Fibroblast of pulmonary artery (primary cell): ENCODE measurements around the gene CCR5AS.

Experiments
- DNase-seq: peaks from one replicate; pipeline ENCODE4 v3.0.0-alpha.2; 2010; ENCODE audit warnings: low read depth
- H3K4me3 ChIP-seq: replicated peaks from 2 replicates; pipeline ENCODE4 v1.5.1; 2011; ENCODE audit warnings: low read depth, mild to moderate bottlenecking, control low read depth, low read length, moderate library complexity
- TF ChIP-seq, protein P1 (sequence below): IDR thresholded peaks from 2 replicates; pipeline ENCODE4 v1.5.1; 2011; ENCODE audit warnings: mild to moderate bottlenecking, control low read depth, low read length, inconsistent platforms; ENCODE audit errors: missing control alignments

Gene CCR5AS

DNA sequence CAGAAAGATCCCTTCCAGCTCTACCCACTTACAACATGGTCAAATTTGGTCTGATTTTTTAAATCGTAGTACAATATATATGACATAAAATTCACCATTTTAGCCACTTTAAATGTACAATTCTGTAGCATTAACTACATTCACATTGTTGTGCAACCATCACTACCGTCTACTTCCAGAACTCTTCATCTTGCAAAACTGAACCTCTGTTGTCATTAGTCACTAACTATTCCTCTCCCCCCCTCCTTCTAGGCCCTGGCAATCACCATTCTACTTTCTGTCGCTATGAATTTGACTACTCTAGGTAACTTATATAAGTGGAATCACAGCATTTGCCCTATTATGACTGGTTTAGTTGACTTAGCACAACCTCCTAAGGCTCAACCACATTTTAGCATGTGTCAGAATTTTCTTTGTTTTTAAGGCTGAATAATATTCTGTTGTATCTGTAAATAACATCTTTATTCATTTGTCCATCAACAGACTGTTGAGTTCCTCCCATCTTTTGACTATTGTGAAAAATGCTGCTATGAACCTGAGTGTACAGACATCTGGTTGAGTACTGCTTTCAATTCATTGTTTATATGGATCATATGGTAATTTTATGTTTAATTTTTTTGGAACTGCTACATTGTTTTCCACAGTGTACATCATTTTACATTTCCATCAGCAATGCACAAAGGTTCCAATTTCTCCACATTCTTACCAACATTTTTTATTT is 88.5 kb downstream of the CCR5AS start:
- TF ChIP-seq, protein P1, sequence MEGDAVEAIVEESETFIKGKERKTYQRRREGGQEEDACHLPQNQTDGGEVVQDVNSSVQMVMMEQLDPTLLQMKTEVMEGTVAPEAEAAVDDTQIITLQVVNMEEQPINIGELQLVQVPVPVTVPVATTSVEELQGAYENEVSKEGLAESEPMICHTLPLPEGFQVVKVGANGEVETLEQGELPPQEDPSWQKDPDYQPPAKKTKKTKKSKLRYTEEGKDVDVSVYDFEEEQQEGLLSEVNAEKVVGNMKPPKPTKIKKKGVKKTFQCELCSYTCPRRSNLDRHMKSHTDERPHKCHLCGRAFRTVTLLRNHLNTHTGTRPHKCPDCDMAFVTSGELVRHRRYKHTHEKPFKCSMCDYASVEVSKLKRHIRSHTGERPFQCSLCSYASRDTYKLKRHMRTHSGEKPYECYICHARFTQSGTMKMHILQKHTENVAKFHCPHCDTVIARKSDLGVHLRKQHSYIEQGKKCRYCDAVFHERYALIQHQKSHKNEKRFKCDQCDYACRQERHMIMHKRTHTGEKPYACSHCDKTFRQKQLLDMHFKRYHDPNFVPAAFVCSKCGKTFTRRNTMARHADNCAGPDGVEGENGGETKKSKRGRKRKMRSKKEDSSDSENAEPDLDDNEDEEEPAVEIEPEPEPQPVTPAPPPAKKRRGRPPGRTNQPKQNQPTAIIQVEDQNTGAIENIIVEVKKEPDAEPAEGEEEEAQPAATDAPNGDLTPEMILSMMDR, result no peak
- DNase-seq, result no peak
- no peak overlapping the region for H3K4me3 ChIP-seq

DNA sequence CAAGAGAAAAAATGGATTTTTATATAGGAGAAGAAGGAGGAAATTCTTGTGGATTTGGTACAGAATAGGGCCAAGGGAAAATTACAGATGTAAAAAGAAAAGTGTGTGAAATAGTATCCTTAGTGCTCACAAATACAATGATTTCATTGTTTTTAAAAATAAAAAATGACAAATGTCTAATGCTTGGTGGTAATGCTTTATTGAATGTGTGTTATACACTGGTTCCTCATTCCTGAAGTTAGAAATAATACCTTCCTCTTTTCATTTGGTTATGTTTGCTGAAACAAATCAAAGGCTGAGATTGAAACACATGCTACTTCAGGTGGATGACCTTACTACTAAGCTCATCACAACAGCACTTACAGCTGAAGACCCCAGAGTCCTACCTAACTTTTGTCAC is 90.7 kb downstream of the CCR5AS start:
- no peak overlapping the region for H3K4me3 ChIP-seq
- no peak for DNase-seq
- TF ChIP-seq, protein P1, result no peak

DNA sequence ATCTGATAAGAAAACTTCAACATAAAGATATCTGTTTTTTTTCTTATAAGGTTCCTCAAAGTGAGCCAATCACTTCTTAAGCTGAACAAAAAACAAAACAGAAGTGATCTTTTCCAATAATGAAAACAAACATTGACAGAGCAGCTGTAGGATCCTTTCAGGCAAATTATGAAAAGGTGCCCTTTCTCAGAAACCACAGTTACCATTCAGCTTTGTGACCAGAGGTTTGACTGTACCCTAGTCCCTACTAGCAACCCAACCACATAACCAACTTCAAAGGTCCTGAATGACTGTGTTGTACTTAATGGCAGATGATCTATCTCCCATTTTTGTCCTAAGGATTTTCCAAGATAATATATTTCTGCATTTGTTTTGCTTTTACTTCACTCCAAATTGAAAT is 92.3 kb downstream of the CCR5AS start:
- DNase-seq, result no peak
- H3K4me3 ChIP-seq, result no peak overlapping the region
- TF ChIP-seq, protein P1, result no peak
